Umbilical cord (tissue), 2 donors: ENCODE results near the gene R3HDM4. TPM values are rescaled to one million over a fixed set of nuclear protein-coding genes. Genes with fewer than 3 reads are reported as not detected.
A peak's percentile ranks its signal among the peaks of the same experiment; 100 is the strongest.
"Not testable (repeated sequence)": the region's sequence is repeated elsewhere in the genome, so short reads cannot be mapped to it uniquely, and the experiment has no call there.

Source experiments
- DNase-seq: peaks from one replicate; pipeline ENCODE4 v3.0.0-alpha.2; 2015; ENCODE audit warnings: low spot score
- total RNA-seq: library from RNA; depleted of rRNA; stranded (reverse); fragments of >200 nt; gene quantifications from one replicate; pipeline ENCODE4 v1.2.3, GENCODE V29; 2014; ENCODE audit warnings: low replicate concordance; ENCODE audit not compliant: insufficient read depth

The R3HDM4 gene
- total RNA-seq, 1 donor from 2014 or later, result 44.3 TPM

DNA sequence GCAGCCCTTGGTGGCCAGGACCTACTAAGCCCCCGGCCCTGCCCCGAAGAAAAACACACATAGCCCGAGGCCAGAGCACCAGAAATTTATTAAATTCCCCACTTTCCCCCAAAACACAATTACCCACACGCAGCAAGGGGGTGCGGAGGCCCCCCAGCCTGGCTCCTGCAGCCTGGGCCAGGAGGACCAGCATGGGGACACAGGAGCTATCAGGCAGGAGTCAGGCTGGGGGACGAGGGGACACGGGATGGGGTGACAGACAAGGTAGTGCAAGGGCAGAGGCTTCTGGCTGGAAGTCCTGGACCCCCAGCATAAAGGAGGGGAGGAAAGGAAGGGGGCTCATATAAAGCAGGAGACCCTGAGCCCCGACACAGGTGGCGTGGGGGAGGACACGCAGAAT, 16.6 kb downstream of the R3HDM4 start:
- DNase-seq, result no peak

GRCh38 chr19:892894-893689, 19.9 kb downstream of the R3HDM4 start, which contains the start of the genes MED16 and RNU6-9:
Gene MED16 (minus strand): TSS chr19:893187. CDS start chr19:891131, 2,056 bp downstream.
Gene RNU6-9 (plus strand): TSS chr19:893484.
- peak; percentile 97 for DNase-seq

DNA sequence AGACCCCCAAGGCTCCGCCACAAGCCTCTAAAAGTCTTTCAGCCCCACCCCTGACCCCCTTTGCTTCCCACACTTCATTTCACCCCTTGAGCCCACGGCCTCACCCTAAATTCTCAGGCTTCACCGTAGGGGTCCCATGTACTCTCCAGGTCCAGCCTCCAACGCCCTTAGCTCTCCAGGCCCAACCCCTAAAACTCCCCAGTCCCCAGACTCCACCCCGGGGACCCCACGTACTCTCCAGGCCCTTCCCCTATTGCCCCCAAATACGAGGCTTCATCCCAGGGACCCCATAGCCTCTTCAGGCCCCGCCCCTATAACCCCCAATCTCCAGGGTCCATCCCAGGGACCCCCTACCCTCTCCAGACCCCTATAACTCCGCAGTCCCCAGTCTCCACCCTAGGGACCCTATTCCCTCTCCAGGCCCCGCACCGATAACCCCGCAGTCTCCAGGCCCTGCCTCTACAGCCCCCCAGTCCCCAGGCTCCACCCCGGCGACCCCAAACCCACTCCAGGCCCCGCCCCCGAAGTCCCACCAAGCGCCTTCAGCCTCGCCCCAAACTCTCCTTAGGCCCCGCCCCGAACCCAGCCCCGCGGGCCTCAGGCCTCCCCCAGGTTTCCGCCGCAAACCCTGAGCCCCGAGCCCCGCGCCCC, 20.7 kb downstream of the R3HDM4 start:
- DNase-seq, result no peak

DNA sequence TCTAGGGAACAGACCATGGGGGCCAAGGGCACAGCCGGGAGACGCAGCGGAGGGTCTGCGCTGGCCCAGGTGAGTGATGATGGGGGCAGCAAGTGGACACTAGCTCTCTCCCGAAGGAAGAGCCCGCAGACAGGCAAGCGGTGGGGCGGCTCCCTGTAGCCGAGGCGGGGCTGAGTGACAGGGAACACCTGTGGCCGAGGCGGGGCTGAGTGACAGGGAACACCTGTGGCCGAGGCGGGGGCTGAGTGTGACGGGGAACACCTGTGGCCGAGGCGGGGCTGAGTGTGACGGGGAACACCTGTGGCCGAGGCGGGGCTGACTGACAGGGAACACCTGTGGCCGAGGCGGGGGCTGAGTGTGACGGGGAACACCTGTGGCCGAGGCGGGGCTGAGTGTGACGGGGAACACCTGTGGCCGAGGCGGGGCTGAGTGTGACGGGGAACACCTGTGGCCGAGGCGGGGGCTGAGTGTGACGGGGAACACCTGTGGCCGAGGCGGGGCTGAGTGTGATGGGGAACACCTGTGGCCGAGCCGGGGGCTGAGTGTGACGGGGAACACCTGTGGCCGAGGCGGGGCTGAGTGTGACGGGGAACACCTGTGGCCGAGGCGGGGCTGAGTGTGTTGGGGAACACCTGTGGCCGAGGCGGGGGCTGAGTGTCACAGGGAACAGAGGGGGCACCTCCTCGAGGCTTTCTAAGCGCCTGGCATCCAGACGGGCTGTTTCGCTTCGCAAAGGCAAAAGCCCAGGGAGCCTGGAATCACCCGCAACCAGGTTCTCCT, 21.4 kb downstream of the R3HDM4 start:
- DNase-seq, result not testable (repeated sequence)

DNA sequence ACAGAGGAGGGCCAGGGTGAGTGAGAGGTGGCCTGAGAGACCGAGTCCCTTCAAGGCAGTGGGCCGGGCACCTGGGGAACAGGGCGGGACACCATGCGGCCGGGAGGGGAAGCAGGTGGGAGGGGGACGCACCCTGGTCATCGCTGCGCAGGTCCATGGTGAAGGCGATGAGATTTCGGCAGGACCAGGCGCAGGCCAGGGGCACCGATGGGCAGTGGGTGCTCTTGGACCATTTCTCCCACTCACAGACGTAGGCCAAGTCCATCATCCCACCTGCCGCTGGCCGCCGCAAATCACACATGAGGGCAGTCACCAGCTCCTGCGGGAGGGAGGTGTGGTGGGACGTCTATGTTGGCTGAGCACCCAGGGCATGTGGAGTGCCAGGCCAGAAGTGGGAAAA, 22.2 kb downstream of the R3HDM4 start:
- no peak for DNase-seq

DNA sequence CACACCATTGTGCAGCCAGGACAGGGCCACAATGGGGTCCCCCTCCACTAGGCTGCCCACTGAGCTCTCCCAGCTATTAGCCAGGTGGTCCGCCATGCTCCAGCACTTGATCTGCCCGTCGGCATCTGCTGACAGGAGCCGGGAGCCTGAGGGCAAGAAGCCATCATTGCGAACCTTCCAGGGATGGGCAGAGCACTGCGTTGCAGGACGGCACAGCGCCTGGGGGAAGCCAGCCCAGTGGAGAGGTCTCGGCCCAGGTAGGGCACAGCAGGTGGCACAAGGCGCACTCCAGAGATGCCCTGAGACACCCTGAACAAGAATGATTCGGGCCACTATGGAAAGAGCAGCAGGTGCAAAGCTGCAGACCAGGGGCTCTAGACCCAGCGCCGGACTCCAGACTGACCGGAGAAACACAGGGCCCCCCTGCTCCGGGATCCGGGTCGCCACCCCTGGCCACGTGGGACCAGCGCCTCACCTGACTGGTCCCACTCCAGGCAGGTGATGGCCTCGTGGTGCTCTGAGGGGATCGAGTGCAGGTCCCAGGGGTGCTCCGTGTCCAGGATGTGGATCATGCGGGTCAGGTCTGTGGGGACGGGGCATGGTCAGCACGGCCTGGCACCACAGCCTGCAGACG, 23.2 kb downstream of the R3HDM4 start:
- DNase-seq, result no peak

- no peak for DNase-seq
Measured at GRCh38 chr19:888581-889385, 24.2 kb downstream of the R3HDM4 start.

- DNase-seq, result no peak
Measured at GRCh38 chr19:887599-887998, 25.4 kb downstream of the R3HDM4 start.

GRCh38 chr19:887072-887471, 25.9 kb downstream of the R3HDM4 start:
- no peak for DNase-seq

DNA sequence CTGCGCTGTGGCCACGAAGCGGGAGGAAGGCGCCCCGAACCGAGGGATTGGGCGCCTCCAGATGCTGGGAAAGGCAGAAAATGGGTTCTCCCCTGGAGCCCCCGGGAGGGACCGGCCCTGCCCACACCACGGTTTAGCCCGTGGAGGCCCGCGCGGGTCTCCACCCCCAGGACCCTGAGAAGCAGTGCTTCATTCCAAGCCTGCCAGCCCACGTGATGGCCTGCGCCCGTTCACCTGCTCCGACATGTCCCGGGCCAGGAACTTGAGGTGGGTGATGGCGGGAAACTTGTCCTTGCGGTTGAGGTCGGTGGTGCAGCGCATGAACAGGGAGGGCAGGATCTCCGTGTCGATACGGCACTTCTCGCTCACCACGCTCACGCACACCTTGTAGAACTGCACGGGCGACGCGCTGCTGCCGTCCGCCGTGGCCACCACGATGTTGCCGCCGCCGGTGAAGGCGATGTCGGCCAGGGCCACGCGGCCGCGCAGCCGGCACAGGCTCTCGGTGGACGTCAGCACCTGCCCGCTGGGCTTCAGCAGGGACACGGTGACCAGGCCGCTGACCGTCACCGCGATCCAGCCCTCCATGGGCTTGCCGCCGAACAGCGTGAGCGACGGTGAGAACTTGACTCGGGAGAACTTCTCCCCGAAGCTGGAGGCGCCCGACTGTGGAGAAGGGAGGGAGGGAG, 27.3 kb downstream of the R3HDM4 start:
- no peak for DNase-seq

DNA sequence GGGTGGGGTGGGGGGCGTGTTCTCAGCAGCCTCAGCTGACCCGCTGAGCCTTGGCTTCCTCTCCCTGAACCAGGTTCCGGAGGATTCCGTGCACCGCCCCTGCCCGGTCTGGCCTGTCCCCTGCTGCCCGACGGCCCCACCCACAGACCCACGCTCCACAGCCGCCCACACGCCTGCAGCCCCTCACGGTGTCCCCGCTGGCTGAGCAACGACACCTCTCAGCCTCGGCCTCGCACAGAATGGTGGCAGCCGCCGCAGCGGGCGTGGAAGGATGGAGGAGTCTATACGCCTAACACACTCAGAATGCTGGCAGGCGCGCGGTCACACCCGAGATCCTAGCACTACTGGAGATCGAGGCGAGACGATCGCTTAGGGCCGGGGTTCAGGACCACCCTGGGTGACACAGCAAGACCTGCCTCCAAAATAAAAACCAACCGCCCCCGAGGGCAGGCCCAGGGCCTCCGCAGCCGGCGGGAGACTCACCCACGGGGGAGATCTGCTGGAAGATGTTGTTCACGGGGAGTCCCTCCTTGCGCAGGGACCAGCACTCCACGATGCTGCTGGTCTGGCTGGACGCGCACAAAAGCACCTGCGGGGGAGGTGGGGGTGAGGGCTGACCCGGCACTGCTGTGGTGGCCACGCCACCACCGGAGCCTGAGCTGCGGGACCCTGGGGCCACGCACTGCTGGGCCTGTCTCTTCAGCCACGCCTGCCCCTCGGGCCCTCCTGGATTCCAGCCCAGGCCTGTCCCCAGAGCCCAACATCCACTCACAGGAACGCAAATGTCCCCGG, 28.4 kb downstream of the R3HDM4 start:
- no peak for DNase-seq

GRCh38 chr19:883661-884211, 29.3 kb downstream of the R3HDM4 start:
- no peak for DNase-seq

GRCh38 chr19:882871-883497, 30.0 kb downstream of the R3HDM4 start:
- no peak for DNase-seq

- DNase-seq, result no peak
Measured at GRCh38 chr19:881385-882071, 31.5 kb downstream of the R3HDM4 start.

DNA sequence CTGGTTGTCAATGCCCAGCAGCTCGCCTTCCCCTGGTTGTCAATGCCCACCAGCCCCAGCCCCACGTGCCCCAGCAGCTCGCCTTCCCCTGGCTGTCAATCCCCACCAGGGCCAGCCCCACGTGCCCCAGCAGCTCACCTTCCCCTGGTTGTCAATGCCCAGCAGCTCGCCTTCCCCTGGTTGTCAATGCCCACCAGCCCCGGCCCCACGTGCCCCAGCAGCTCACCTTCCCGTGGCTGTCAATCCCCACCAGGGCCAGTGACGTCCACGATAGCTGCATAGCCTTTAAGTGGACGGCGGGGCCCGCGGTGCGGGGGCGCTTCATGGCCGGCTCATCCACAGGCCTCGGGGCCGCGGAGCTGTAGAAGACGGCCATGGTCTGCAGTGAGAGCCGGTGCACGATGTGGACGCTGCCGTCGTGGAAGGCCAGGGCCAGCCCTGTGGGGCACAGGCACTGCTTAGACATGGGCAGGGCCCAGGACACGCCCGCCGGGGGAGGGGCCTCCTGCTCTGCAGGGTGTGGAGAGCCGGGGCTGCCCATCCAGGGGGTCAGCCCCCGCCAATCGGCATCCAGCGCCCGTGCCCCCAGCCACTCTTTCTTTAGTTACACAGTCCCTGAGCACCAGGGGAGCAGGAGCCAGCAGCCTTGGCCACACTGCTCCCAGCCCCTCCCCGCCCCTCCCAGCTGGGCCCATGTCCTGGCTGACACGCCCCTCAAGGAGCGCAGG, 33.1 kb downstream of the R3HDM4 start:
- DNase-seq, result no peak

GRCh38 chr19:878751-879561, 34.1 kb downstream of the R3HDM4 start:
- not testable (repeated sequence) for DNase-seq
